H9 (cell line): ENCODE data around the gene PNO1. TPM values are rescaled to one million over a fixed set of nuclear protein-coding genes. Genes with fewer than 3 reads are reported as not detected.

Experiments used
- DNase-seq: peaks from one replicate; pipeline ENCODE4 v3.0.0-alpha.2; 2017
- H2AFZ ChIP-seq: one replicate; pipeline ENCODE4 v1.6.1; 2013; ENCODE audit warnings: mild to moderate bottlenecking, low read length, control low read depth, moderate library complexity
- H2AK5ac ChIP-seq: 2 replicates; pipeline ENCODE4 v1.6.1; 2013; ENCODE audit warnings: low read length, control low read depth, mixed read lengths; ENCODE audit not compliant: insufficient read length
- H2BK120ac ChIP-seq: one replicate; pipeline ENCODE4 v1.6.1; 2013; ENCODE audit warnings: low read depth, mild to moderate bottlenecking, low read length, control low read depth, inconsistent platforms; ENCODE audit not compliant: poor library complexity, severe bottlenecking
- H2BK12ac ChIP-seq: 2 replicates; pipeline ENCODE4 v1.6.1; 2013; ENCODE audit warnings: low read length, control low read depth, mixed read lengths, low read depth; ENCODE audit not compliant: insufficient read length
- H2BK15ac ChIP-seq: 2 replicates; pipeline ENCODE4 v1.6.1; 2013; ENCODE audit warnings: low read depth, low read length, control low read depth
- H2BK20ac ChIP-seq: one replicate; pipeline ENCODE4 v1.6.1; 2013; ENCODE audit warnings: low read depth, mild to moderate bottlenecking, low read length, control low read depth, inconsistent platforms; ENCODE audit not compliant: poor library complexity, severe bottlenecking
- H2BK5ac ChIP-seq: 2 replicates; pipeline ENCODE4 v1.6.1; 2013; ENCODE audit warnings: low read length, control low read depth, mixed read lengths; ENCODE audit not compliant: insufficient read length
- H3K14ac ChIP-seq: 2 replicates; pipeline ENCODE4 v1.6.1; 2013; ENCODE audit warnings: low read length, control low read depth; ENCODE audit not compliant: insufficient read depth
- H3K18ac ChIP-seq: 2 replicates; pipeline ENCODE4 v1.6.1; 2013; ENCODE audit warnings: low read depth, mild to moderate bottlenecking, mixed read lengths, low read length, control low read depth; ENCODE audit not compliant: insufficient read length
- H3K23ac ChIP-seq: 2 replicates; pipeline ENCODE4 v1.6.1; 2013; ENCODE audit warnings: low read length, control low read depth, mixed read lengths, low read depth; ENCODE audit not compliant: insufficient read length
- H3K23me2 ChIP-seq: 2 replicates; pipeline ENCODE4 v1.6.1; 2013; ENCODE audit warnings: low read depth, mild to moderate bottlenecking, mixed read lengths, low read length, control low read depth; ENCODE audit not compliant: insufficient read length, poor library complexity, severe bottlenecking
- H3K27ac ChIP-seq: 2 replicates; pipeline ENCODE4 v1.5.1; 2013; ENCODE audit warnings: low read length, control low read depth, mixed read lengths, low read depth; ENCODE audit not compliant: insufficient read length
- H3K27me3 ChIP-seq: 2 replicates; pipeline ENCODE4 v1.6.1; 2013; ENCODE audit warnings: low read length, control low read depth, inconsistent platforms; ENCODE audit not compliant: insufficient read depth
- H3K4ac ChIP-seq: 2 replicates; pipeline ENCODE4 v1.6.1; 2013; ENCODE audit warnings: low read depth, mild to moderate bottlenecking, control low read depth, inconsistent platforms, low read length, moderate library complexity
- H3K4me1 ChIP-seq: 2 replicates; pipeline ENCODE4 v1.6.1; 2013; ENCODE audit warnings: low read length, control low read depth, inconsistent platforms; ENCODE audit not compliant: insufficient read depth
- H3K4me2 ChIP-seq: 2 replicates; pipeline ENCODE4 v1.6.1; 2013; ENCODE audit warnings: low read length, control low read depth, mixed read lengths; ENCODE audit not compliant: insufficient read length, insufficient read depth
- H3K56ac ChIP-seq: 2 replicates; pipeline ENCODE4 v1.6.1; 2013; ENCODE audit warnings: low read depth, mild to moderate bottlenecking, mixed read lengths, low read length, control low read depth; ENCODE audit not compliant: insufficient read length
- H3K79me1 ChIP-seq: 2 replicates; pipeline ENCODE4 v1.6.1; 2013; ENCODE audit warnings: low read depth, mild to moderate bottlenecking, moderate library complexity, low read length, control low read depth, inconsistent platforms; ENCODE audit not compliant: insufficient read depth, poor library complexity, severe bottlenecking
- H3K79me2 ChIP-seq: 2 replicates; pipeline ENCODE4 v1.6.1; 2013; ENCODE audit warnings: low read length, control low read depth, inconsistent platforms; ENCODE audit not compliant: insufficient read depth
- H3K9ac ChIP-seq: 2 replicates; pipeline ENCODE4 v1.6.1; 2013; ENCODE audit warnings: low read length, control low read depth, mixed read lengths; ENCODE audit not compliant: insufficient read length; ENCODE audit errors: extremely low read depth
- H3K9me3 ChIP-seq: one replicate; pipeline ENCODE4 v1.6.1; 2013; ENCODE audit warnings: low read depth, low read length, inconsistent platforms; ENCODE audit not compliant: control insufficient read depth
- H3T11ph ChIP-seq: one replicate; pipeline ENCODE4 v1.6.1; 2013; ENCODE audit warnings: mild to moderate bottlenecking, low read length, control low read depth, inconsistent platforms
- H4K20me1 ChIP-seq: one replicate; pipeline ENCODE4 v1.6.1; 2013; ENCODE audit not compliant: control insufficient read depth, insufficient read length, insufficient read depth
- H4K5ac ChIP-seq: 2 replicates; pipeline ENCODE4 v1.6.1; 2013; ENCODE audit warnings: low read depth, mild to moderate bottlenecking, mixed read lengths, low read length, control low read depth; ENCODE audit not compliant: insufficient read length
- H4K8ac ChIP-seq: replicated peaks from 2 replicates; pipeline ENCODE4 v1.6.1; 2013; ENCODE audit warnings: low read length, control low read depth, mixed read lengths, low read depth; ENCODE audit not compliant: insufficient read length
- H4K91ac ChIP-seq: 2 replicates; pipeline ENCODE4 v1.6.1; 2013; ENCODE audit warnings: low read depth, mild to moderate bottlenecking, moderate library complexity, mixed read lengths, low read length, control low read depth; ENCODE audit not compliant: insufficient read length
- H3K27ac Mint-ChIP-seq, 3 experiments: 2 replicates in 2 of 3; 3 replicates in 1 of 3; pipeline ENCODE4 v1.8.0; 2020 to 2021; ENCODE audit warnings: mixed read lengths in 3 of 3, mild to moderate bottlenecking in 1 of 3, moderate library complexity in 1 of 3
- H3K27me3 Mint-ChIP-seq: 2 replicates; pipeline ENCODE4 v1.8.0; 2021; ENCODE audit warnings: low read depth, mild to moderate bottlenecking, moderate library complexity, mixed read lengths
- H3K36me3 Mint-ChIP-seq, 3 experiments: 2 replicates in 2 of 3; 3 replicates in 1 of 3; pipeline ENCODE4 v1.8.0; 2020 to 2021; ENCODE audit warnings: low read depth in 3 of 3, mixed read lengths in 3 of 3; ENCODE audit not compliant: insufficient read depth in 1 of 3
- H3K4me1 Mint-ChIP-seq, 2 experiments: 2 replicates each; pipeline ENCODE4 v1.8.0; 2020; ENCODE audit warnings: mixed read lengths in 2 of 2
- H3K4me3 Mint-ChIP-seq, 2 experiments: 2 replicates in 1 of 2; 3 replicates in 1 of 2; pipeline ENCODE4 v1.8.0; 2020 to 2021; ENCODE audit warnings: mild to moderate bottlenecking in 2 of 2, mixed read lengths in 2 of 2, moderate library complexity in 1 of 2
- H3K9me3 Mint-ChIP-seq, 2 experiments: 2 replicates in 1 of 2; 3 replicates in 1 of 2; pipeline ENCODE4 v1.8.0; 2020; ENCODE audit warnings: mild to moderate bottlenecking in 2 of 2, mixed read lengths in 2 of 2, moderate library complexity in 1 of 2
- CTCF ChIP-seq: fragments of 200-600 bp; sonication (generic); conservative IDR thresholded peaks from 3 replicates; pipeline ENCODE4 v1.8.0; 2021; ENCODE audit warnings: antibody characterized with exemption, mild to moderate bottlenecking
- WGBS: extraction: QIAGEN DNeasy Blood & Tissue Kit; methylation state at CpG from one replicate; pipeline ENCODE4 v1.1.7; 2013; ENCODE audit warnings: missing lambda C conversion rate, low lambda C conversion rate, mixed read lengths; ENCODE audit not compliant: insufficient read length; ENCODE audit errors: extremely low coverage; 5-methylcytosine and 5-hydroxymethylcytosine counted together
- total RNA-seq: library from RNA; stranded (reverse); gene quantifications from 2 replicates; pipeline ENCODE4 v1.2.1, GENCODE V29; 2021

Gene PNO1
- total RNA-seq, 1 experiment from 2014 or later = 46.5 TPM

- no peak overlapping the region for H3K9ac ChIP-seq
- H3K27ac ChIP-seq = no peak overlapping the region
- no peak overlapping the region for H3T11ph ChIP-seq
- H3K18ac ChIP-seq = no peak overlapping the region
- WGBS = no CpG with 5 or more reads among the region's 8 CpGs
- TF ChIP-seq CTCF = no peak; the same call in 2 of the 3 replicates
- Mint-ChIP-seq H3K27ac (no peak overlapping the region), H3K9me3 (no peaks in the 10 kb centered on the region), H3K27me3 (no peaks in the 10 kb centered on the region; the same call in 1 of the 2 replicates), H3K36me3 (no peaks in the 10 kb centered on the region), H3K4me1 (peaks cover 6 to 9% of the 10 kb centered on the region in 2 experiments; a peak in 2 of 4 replicates), H3K4me3 (no peak overlapping the region; a peak in 1 of 5 replicates)
- H2AK5ac ChIP-seq = no peak overlapping the region
- no peak overlapping the region for H4K91ac ChIP-seq
- H2BK5ac ChIP-seq = no peak overlapping the region
- H3K4me1 ChIP-seq = no peaks in the 10 kb centered on the region
- no peak overlapping the region for H3K4me2 ChIP-seq
- H4K20me1 ChIP-seq = no peaks in the 10 kb centered on the region
- no peak overlapping the region for H4K8ac ChIP-seq
- H2BK20ac ChIP-seq = no peak overlapping the region
- H3K79me2 ChIP-seq = no peaks in the 10 kb centered on the region
- no peak overlapping the region for H3K23ac ChIP-seq
- H3K23me2 ChIP-seq = no peaks in the 10 kb centered on the region
- no peak overlapping the region for H3K14ac ChIP-seq
- no peak overlapping the region for H4K5ac ChIP-seq
- H3K56ac ChIP-seq = no peak overlapping the region
- no peaks in the 10 kb centered on the region for H3K27me3 ChIP-seq
- H3K9me3 ChIP-seq = no peaks in the 10 kb centered on the region
- no peak overlapping the region for H2AFZ ChIP-seq
- H2BK120ac ChIP-seq = no peak overlapping the region
- no peak overlapping the region for H3K4ac ChIP-seq
- no peaks in the 10 kb centered on the region for H3K79me1 ChIP-seq
- no peak for DNase-seq
- no peak overlapping the region for H2BK15ac ChIP-seq
- no peak overlapping the region for H2BK12ac ChIP-seq
These were observed 35.1 kb upstream of the PNO1 start for GRCh38 chr2:68122680-68122964.
